Measurements from ENCODE around the gene DRC3. TPM values are rescaled to one million over a fixed set of nuclear protein-coding genes. Genes with fewer than 3 reads are reported as not detected.

DRC3 gene
- total RNA-seq, 1 experiment from 2014 or later = 0.68 TPM

- no peak overlapping the region for H2BK120ac ChIP-seq (ENCODE audit: low read depth, low read length, poor library complexity, severe bottlenecking)
- H3K4me1 ChIP-seq (ENCODE audit: insufficient read depth, low read length) = no peaks in the 10 kb centered on the region
- no peak overlapping the region for H3K27ac ChIP-seq (ENCODE audit: insufficient read length, low read depth, low read length)
- H3K4me1 Mint-ChIP-seq = peaks cover 2 to 5% of the 10 kb centered on the region in 2 experiments; a peak in 1 of 4 replicates
- H3K4ac ChIP-seq (ENCODE audit: low read depth, low read length) = no peak overlapping the region
- H3K36me3 Mint-ChIP-seq (ENCODE audit: insufficient read depth in 1 of 3, low read depth in 3 of 3) = no peaks in the 10 kb centered on the region
- no peak overlapping the region for H4K8ac ChIP-seq (replicated peaks; ENCODE audit: insufficient read length, low read depth, low read length)
- no peak overlapping the region for H4K91ac ChIP-seq (ENCODE audit: insufficient read length, low read depth, low read length)
- H3K27me3 ChIP-seq (ENCODE audit: insufficient read depth, low read length) = no peaks in the 10 kb centered on the region
- no peaks in the 10 kb centered on the region for H3K9me3 ChIP-seq (ENCODE audit: control insufficient read depth, low read depth, low read length)
- no peak overlapping the region for H3K4me2 ChIP-seq (ENCODE audit: insufficient read depth, insufficient read length, low read length)
- no peak overlapping the region for H3K18ac ChIP-seq (ENCODE audit: insufficient read length, low read depth, low read length)
- no peak overlapping the region for H2AFZ ChIP-seq (ENCODE audit: low read length)
- DNase-seq = no peak
- no peak overlapping the region for H3T11ph ChIP-seq (ENCODE audit: low read length)
- no peak overlapping the region for H2AK5ac ChIP-seq (ENCODE audit: insufficient read length, low read length)
- no peak overlapping the region for H3K56ac ChIP-seq (ENCODE audit: insufficient read length, low read depth, low read length)
- no peaks in the 10 kb centered on the region for H3K79me2 ChIP-seq (ENCODE audit: insufficient read depth, low read length)
- peaks cover 2% of the 10 kb centered on the region for H3K27me3 Mint-ChIP-seq (ENCODE audit: low read depth)
- no peak overlapping the region for H2BK20ac ChIP-seq (ENCODE audit: low read depth, low read length, poor library complexity, severe bottlenecking)
- no peak overlapping the region for H2BK5ac ChIP-seq (ENCODE audit: insufficient read length, low read length)
- H3K9ac ChIP-seq (ENCODE audit: extremely low read depth, insufficient read length, low read length) = no peak overlapping the region
- no CpG with 5 or more reads among the region's 8 CpGs for WGBS (ENCODE audit: extremely low coverage, insufficient read length, low lambda C conversion rate)
- no peak overlapping the region for H2BK12ac ChIP-seq (ENCODE audit: insufficient read length, low read depth, low read length)
- H2BK15ac ChIP-seq (ENCODE audit: low read depth, low read length) = no peak overlapping the region
- no peaks in the 10 kb centered on the region for H4K20me1 ChIP-seq (ENCODE audit: control insufficient read depth, insufficient read depth, insufficient read length)
- H3K4me3 Mint-ChIP-seq = no peak overlapping the region
- no peak overlapping the region for H3K23ac ChIP-seq (ENCODE audit: insufficient read length, low read depth, low read length)
- H3K9me3 Mint-ChIP-seq = no peaks in the 10 kb centered on the region
- no peak overlapping the region for H4K5ac ChIP-seq (ENCODE audit: insufficient read length, low read depth, low read length)
- H3K23me2 ChIP-seq (ENCODE audit: insufficient read length, low read depth, low read length, poor library complexity, severe bottlenecking) = no peaks in the 10 kb centered on the region
- no peak overlapping the region; the same call in 1 of the 2 replicates for H3K14ac ChIP-seq (ENCODE audit: insufficient read depth, low read length)
- H3K79me1 ChIP-seq (ENCODE audit: insufficient read depth, low read depth, low read length, poor library complexity, severe bottlenecking) = no peaks in the 10 kb centered on the region
- no peak overlapping the region for H3K27ac Mint-ChIP-seq
- no peak for TF ChIP-seq CTCF (conservative IDR thresholded peaks at IDR 0.05)
Measured at GRCh38 chr17:17998934-17999333, 26.3 kb downstream of the DRC3 start.
